HL-60/S4 (cell line): ENCODE results near the gene C18orf63.
"Not testable (repeated sequence)": the region's sequence is repeated elsewhere in the genome, so short reads cannot be mapped to it uniquely, and the experiment has no call there.

Source experiments
- in situ Hi-C: fragments of 300-500 bp; cut with MboI; formaldehyde crosslinking; loops from 2 replicates; pipeline ENCODE4 v1.14.3; 2022; ENCODE audit warnings: low sequenced_read_pairs

The C18orf63 gene

GRCh38 chr18:74315464-74316256 is at the start of gene C18orf63:
TSS of gene C18orf63 (plus strand) at chr18:74315839. CDS start at chr18:74317866, 2,027 bp downstream.
- in situ Hi-C loops, result no loop called here

GRCh38 chr18:74266161-74266560 is 49.5 kb upstream of the C18orf63 start:
- in situ Hi-C loops, result no loop called here

GRCh38 chr18:74268175-74268574 is 47.5 kb upstream of the C18orf63 start:
- in situ Hi-C loops, result no loop called here

- in situ Hi-C loops, result no loop called here
Observed at GRCh38 chr18:74268933-74269620, 46.6 kb upstream of the C18orf63 start.

GRCh38 chr18:74271635-74272034 is 44.0 kb upstream of the C18orf63 start:
- in situ Hi-C loops, result no loop called here

- in situ Hi-C loops, result no loop called here
Observed at GRCh38 chr18:74273394-74273793, 42.2 kb upstream of the C18orf63 start.

DNA sequence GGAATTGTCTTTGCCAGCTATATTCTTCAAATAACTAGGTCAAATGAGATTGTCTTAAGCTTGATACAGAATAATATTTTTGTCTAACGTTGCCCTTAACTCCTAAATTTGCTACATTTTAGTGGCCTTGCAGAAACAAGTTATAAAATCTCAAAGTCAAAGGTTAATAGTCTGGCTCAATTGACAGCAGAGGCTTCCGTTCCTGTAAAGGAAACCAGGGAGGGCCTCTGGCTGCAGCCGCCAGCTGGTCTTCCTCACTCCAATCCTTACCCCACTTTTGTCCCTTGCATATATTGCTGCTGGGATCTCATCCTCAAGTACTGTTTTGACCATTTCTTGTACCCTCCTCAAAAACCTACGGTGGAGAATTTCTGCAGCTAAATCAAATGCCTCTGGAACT is 40.9 kb upstream of the C18orf63 start:
- in situ Hi-C loops, result no loop called here

GRCh38 chr18:74275736-74276135 is 39.9 kb upstream of the C18orf63 start:
- in situ Hi-C loops, result no loop called here

DNA sequence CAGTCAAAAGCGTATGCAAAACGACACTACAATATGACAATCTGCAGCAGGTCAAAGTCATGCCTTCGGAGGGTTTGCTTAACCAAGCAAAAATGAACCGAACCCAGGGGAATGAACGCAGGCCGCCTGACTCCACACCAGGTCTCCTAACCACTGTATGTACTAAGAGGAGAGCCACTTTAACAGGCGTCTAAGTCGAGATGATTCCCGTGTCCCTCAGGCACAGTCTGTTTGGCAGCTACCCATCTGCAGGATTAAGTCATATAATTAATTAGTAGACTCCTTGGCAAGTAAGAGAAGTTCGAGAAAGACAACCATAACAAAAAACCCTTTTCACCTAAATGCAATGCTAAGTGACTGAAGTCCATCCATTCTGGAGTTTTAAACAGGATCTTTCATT is 39.0 kb upstream of the C18orf63 start:
- in situ Hi-C loops, result no loop called here

- in situ Hi-C loops, result no loop called here
Observed at GRCh38 chr18:74277296-74277695, 38.3 kb upstream of the C18orf63 start.

DNA sequence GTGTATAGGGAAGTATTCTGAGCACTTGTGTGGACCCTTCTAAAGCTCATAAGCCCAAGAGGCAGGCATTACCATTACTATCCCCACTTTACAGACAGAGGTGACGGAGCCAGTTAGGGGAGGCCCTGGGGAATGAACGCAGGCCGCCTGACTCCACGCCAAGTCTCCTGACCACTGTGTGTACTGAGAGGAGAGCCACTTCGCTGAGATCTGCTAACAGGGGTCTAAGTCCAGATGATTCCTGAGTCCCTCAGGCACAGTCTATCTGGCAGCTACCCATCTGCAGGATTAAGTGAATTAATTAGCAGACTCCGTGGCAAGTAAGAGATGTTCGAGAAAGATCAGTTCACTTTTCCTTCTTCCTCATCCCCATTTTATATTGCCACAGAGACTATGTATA is 37.6 kb upstream of the C18orf63 start:
- in situ Hi-C loops, result no loop called here

DNA sequence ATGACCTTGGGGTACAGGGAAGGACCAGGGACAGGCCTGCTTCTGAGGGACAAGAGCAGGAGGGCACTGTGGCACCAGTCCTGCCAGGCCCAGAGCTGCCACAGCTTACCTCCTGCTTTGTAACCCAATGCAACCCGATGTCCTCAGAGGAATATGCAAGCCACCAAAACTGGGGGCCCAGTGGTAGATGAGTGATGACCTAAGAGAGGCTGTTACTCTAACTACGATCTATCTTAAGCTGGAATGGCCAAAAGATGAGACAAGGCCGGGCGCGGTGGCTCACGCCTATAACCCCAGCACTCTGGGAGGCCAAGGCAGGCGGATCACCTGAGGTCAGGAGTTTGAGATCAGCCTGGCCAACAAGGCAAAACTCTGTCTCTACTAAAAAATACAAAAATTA is 36.7 kb upstream of the C18orf63 start:
- in situ Hi-C loops, result no loop called here

- in situ Hi-C loops, result no loop called here
Observed at GRCh38 chr18:74281011-74281979, 34.3 kb upstream of the C18orf63 start.

DNA sequence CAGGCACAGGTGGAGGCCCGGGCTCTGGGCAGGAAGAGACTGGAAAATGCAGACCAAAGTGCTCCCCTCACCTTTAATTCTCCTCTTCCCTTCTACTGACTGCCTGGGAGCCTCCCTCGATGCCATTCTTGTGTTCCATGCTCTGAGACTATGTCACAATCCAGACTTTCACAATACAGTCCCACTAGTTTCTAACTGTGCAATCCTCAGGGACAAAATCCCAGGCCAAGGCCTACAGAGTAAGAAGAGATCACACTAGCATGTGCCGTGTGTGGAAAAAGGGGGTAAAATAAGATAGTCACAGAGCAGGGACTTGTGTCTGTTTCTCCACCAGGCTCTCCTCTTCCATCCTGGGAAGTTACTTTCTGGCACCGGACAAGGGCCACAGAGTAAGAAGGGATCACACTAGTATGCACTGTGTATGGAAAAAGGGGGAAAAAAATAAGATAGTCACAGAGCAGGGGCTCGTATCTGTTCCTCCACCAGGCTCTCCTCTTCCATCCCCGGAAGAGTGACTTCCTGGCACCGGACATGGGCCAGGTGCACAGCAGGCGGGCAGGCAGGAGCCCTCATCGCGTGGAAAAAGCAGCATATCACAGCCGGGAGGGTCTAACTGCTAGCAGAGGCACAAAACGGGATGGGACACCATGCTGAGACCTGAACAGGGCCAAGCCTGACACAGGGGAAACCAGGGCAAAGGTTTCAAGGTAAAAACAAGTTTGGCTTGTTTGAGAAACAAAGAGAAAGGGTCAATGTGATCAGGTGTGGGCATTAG is 33.5 kb upstream of the C18orf63 start:
- in situ Hi-C loops, result no loop called here

GRCh38 chr18:74282755-74283554 is 32.7 kb upstream of the C18orf63 start:
- in situ Hi-C loops, result no loop called here

DNA sequence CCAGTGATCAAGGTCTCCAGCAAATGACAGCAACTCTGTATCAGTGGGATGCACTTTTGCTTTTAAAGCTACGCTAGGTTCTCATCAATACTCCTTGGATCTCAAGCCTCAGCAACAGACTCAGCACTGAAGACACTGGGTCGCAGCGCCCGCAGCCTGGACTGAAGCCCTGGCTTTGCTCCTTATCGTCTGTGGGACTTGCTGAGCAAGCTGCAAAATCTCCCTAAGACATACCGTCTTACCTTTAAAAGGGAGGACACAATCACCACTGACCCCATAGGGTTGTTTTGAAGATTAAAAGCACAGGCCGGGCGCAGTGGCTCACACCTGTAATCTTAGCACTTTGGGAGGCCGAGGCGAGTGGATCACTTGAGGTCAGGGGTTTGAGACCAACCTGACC is 32.0 kb upstream of the C18orf63 start:
- in situ Hi-C loops, result no loop called here

- in situ Hi-C loops, result no loop called here
Observed at GRCh38 chr18:74284191-74284979, 31.3 kb upstream of the C18orf63 start.

GRCh38 chr18:74284980-74285355 is 30.7 kb upstream of the C18orf63 start:
- in situ Hi-C loops, result no loop called here

DNA sequence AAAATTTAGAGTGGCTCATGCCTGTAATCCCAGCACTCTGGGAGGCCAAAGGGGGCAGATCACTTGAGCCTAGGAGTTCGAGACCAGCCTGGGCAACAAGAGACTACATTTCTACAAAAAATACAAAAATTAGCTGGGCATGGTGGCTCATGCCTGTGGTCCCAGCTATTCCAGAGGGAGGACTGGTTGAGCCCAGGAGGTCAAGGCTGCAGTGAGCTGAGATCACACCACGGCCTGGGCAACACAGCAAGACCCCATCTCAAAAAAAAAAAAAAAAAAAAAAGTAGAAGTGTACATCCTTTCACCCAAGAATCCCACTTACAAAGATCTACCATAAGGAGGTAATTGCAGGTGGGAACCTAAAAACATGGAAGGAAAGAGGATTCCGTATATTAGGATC is 30.1 kb upstream of the C18orf63 start:
- in situ Hi-C loops, result not testable (repeated sequence)
